Endodermal cell (in vitro differentiated cells): Measurements from ENCODE around the gene LTF. TPM values are rescaled to one million over a fixed set of nuclear protein-coding genes. Genes with fewer than 3 reads are reported as not detected.

Experiments used
- DNase-seq: peaks from one replicate; pipeline ENCODE4 v3.0.0-alpha.2; 2017
- H3K27ac ChIP-seq: 2 replicates; pipeline ENCODE4 v1.5.1; 2013; ENCODE audit warnings: mild to moderate bottlenecking, low read depth, low read length, moderate library complexity
- H3K27me3 ChIP-seq: 2 replicates; pipeline ENCODE4 v1.6.1; 2013; ENCODE audit warnings: mild to moderate bottlenecking, low read length, moderate library complexity; ENCODE audit not compliant: insufficient read depth, control insufficient read depth, poor library complexity, severe bottlenecking
- H3K36me3 ChIP-seq: 2 replicates; pipeline ENCODE4 v1.7.0; 2013; ENCODE audit warnings: mild to moderate bottlenecking, low read length, moderate library complexity; ENCODE audit not compliant: control insufficient read depth, insufficient read depth
- H3K4me1 ChIP-seq: one replicate; pipeline ENCODE4 v1.7.0; 2013; ENCODE audit warnings: low read length; ENCODE audit not compliant: control insufficient read depth, insufficient read depth
- H3K4me3 ChIP-seq: 2 replicates; pipeline ENCODE4 v1.5.1; 2013; ENCODE audit warnings: mild to moderate bottlenecking, low read length, moderate library complexity
- H3K9ac ChIP-seq: 2 replicates; pipeline ENCODE4 v1.6.1; 2013; ENCODE audit warnings: mild to moderate bottlenecking, low read length, moderate library complexity; ENCODE audit not compliant: poor library complexity, severe bottlenecking; ENCODE audit errors: extremely low read depth
- H3K9me3 ChIP-seq: 2 replicates; pipeline ENCODE4 v1.6.1; 2013; ENCODE audit warnings: mild to moderate bottlenecking, low read length, moderate library complexity; ENCODE audit not compliant: control insufficient read depth
- H3K27ac Mint-ChIP-seq: 2 replicates; pipeline ENCODE4 v1.8.0; 2020; ENCODE audit warnings: mixed read lengths
- H3K27me3 Mint-ChIP-seq: 2 replicates; pipeline ENCODE4 v1.8.0; 2021; ENCODE audit warnings: mild to moderate bottlenecking, mixed read lengths; ENCODE audit not compliant: insufficient read depth
- H3K36me3 Mint-ChIP-seq: 2 replicates; pipeline ENCODE4 v1.8.0; 2020; ENCODE audit warnings: low read depth, mixed read lengths
- H3K4me1 Mint-ChIP-seq: 2 replicates; pipeline ENCODE4 v1.8.0; 2020; ENCODE audit warnings: mixed read lengths
- H3K4me3 Mint-ChIP-seq: 2 replicates; pipeline ENCODE4 v1.8.0; 2020; ENCODE audit warnings: mild to moderate bottlenecking, moderate library complexity, mixed read lengths
- H3K9me3 Mint-ChIP-seq: 2 replicates; pipeline ENCODE4 v1.8.0; 2020; ENCODE audit warnings: mild to moderate bottlenecking, mixed read lengths
- WGBS, 2 experiments: methylation state at CpG; one replicate each; pipeline versions ENCODE4 v1.1.5 to v1.1.7; 2013; ENCODE audit warnings: missing lambda C conversion rate in 2 of 2, mixed read lengths in 1 of 2; ENCODE audit not compliant: insufficient coverage in 1 of 2, insufficient read length in 1 of 2; 5-methylcytosine and 5-hydroxymethylcytosine counted together
- total RNA-seq, 2 donors: library from RNA; stranded (reverse); fragmentation: NEBNext Ultra II Directional in 1 of 2; extraction: Animal tissue kit (Norgen Biotek cat#: 25700) in 1 of 2; gene quantifications; 2 replicates in 1 of 2; 3 replicates in 1 of 2; pipeline ENCODE4 v1.2.1, GENCODE V29; 2021
- TF ChIP-seq, protein P1 (sequence below): fragments of 200-600 bp; sonication (generic); conservative IDR thresholded peaks from 2 replicates; pipeline ENCODE4 v1.5.0; 2021; ENCODE audit warnings: antibody characterized with exemption, mild to moderate bottlenecking

LTF gene
- total RNA-seq, 2 donors from 2014 or later = 0.24 to 0.31 TPM

DNA sequence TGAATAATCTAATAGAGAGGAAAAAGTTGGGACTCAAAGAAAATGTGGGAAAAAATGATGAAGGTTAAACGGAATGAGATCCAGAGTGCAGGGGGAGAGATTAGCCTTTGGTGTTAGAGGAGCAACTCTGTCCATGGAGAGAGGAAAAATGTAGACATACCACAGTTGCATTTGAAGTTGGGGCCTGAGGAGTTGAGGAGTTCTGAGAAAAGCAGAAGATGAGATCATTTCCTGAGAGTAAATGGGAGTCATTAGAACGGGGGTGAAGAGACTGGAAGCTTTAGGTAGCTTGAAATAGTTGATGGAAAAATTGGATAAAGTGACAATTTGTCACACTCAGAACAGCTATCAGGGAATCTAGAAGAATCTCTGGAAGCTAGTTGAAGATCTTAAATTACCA is 65.1 kb downstream of the LTF start:
- H3K9me3 Mint-ChIP-seq = peaks cover 5% of the 10 kb centered on the region
- TF ChIP-seq, protein P1, sequence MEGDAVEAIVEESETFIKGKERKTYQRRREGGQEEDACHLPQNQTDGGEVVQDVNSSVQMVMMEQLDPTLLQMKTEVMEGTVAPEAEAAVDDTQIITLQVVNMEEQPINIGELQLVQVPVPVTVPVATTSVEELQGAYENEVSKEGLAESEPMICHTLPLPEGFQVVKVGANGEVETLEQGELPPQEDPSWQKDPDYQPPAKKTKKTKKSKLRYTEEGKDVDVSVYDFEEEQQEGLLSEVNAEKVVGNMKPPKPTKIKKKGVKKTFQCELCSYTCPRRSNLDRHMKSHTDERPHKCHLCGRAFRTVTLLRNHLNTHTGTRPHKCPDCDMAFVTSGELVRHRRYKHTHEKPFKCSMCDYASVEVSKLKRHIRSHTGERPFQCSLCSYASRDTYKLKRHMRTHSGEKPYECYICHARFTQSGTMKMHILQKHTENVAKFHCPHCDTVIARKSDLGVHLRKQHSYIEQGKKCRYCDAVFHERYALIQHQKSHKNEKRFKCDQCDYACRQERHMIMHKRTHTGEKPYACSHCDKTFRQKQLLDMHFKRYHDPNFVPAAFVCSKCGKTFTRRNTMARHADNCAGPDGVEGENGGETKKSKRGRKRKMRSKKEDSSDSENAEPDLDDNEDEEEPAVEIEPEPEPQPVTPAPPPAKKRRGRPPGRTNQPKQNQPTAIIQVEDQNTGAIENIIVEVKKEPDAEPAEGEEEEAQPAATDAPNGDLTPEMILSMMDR = no peak
- Histone ChIP-seq H3K27me3 (no peaks in the 10 kb centered on the region), H3K9me3 (peaks cover 4% of the 10 kb centered on the region), H3K4me3 (no peak overlapping the region), H3K27ac (no peak overlapping the region), H3K36me3 (no peaks in the 10 kb centered on the region), H3K4me1 (no peaks in the 10 kb centered on the region), H3K9ac (no peak overlapping the region)
- H3K27me3 Mint-ChIP-seq = peaks cover 4% of the 10 kb centered on the region
- WGBS, 2 experiments = 80 to 89% methylated on average over 2 of the region's 2 CpGs
- H3K4me3 Mint-ChIP-seq = no peak overlapping the region
- no peaks in the 10 kb centered on the region for H3K36me3 Mint-ChIP-seq
- H3K4me1 Mint-ChIP-seq = peaks cover 3% of the 10 kb centered on the region
- no peak for DNase-seq
- H3K27ac Mint-ChIP-seq = no peak overlapping the region

DNA sequence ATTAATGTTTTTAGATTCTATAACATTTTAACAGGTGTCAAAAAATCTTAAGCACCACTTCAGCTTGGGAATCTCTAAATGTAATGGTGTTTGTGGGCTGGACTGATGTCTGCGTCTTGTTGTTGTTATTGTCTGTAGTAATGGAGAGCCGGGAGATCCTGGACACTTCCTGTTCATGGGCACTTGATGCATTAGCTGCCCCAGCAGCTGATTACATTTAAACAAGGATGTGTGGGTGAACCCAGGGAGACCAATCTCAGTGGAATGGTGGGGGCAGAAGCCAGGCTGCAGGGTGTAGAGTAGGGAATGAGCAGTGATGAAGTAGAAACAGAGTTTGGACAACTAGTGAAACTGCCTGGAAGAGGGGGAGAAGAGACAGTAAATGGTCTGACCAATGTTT is 65.6 kb downstream of the LTF start:
- TF ChIP-seq, protein P1 = no peak
- Histone ChIP-seq H3K9me3 (peaks cover 4% of the 10 kb centered on the region), H3K36me3 (no peaks in the 10 kb centered on the region), H3K4me3 (no peak overlapping the region), H3K4me1 (no peaks in the 10 kb centered on the region), H3K27me3 (no peaks in the 10 kb centered on the region), H3K27ac (no peak overlapping the region), H3K9ac (no peak overlapping the region)
- Mint-ChIP-seq H3K27ac (no peak overlapping the region), H3K36me3 (no peaks in the 10 kb centered on the region), H3K4me3 (no peak overlapping the region), H3K4me1 (peaks cover 7% of the 10 kb centered on the region), H3K9me3 (peaks cover 5% of the 10 kb centered on the region), H3K27me3 (peaks cover 4% of the 10 kb centered on the region)
- WGBS, 2 experiments = 94 to 96% methylated on average over 2 of the region's 2 CpGs
- DNase-seq = no peak

DNA sequence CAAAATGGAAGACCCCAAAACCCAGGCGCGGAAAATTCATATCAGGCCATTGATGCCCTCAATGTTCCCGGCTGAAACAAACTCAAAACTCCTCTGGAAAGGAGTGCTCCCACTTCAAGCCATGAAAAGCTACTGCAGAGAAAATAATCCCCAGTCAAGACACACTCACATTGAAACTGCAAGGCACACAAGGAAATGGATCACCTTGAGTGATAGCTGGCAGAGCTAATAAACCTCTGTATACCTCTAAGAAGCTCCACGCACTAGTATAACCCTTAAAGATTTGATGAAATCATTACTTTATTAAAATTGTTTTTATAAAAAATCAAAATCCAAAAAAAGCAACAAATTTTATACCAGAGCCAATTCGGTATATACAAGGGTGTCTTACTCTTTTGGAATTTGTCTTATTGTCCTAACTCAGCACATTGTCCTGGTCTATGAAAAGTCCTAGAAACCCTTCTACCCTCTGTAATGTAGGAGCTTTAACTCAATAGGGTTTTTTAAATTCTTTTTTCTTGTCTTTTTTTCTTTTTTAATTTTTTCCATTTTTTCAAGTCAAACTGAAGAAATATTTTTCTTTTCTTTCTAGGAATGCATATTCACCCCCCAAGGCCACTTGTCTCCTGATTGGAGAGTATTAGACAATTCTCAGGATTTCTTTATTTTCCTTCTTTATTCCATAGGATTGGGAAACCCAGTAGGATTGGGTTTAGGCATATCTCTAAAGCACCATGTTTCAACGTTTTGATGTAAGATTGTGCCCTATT is 66.3 kb downstream of the LTF start:
- Mint-ChIP-seq H3K4me3 (no peak overlapping the region), H3K27ac (no peak overlapping the region), H3K4me1 (peaks cover 12% of the 10 kb centered on the region), H3K9me3 (peaks cover 5% of the 10 kb centered on the region), H3K27me3 (peaks cover 4% of the 10 kb centered on the region), H3K36me3 (no peaks in the 10 kb centered on the region)
- Histone ChIP-seq H3K9ac (no peak overlapping the region), H3K27me3 (no peaks in the 10 kb centered on the region), H3K4me3 (no peak overlapping the region), H3K4me1 (no peaks in the 10 kb centered on the region), H3K27ac (no peak overlapping the region), H3K9me3 (peaks cover 4% of the 10 kb centered on the region), H3K36me3 (no peaks in the 10 kb centered on the region)
- TF ChIP-seq, protein P1 = no peak
- 96 to 100% methylated on average over 4 to 6 of the region's 6 CpGs for WGBS, 2 experiments
- no peak for DNase-seq
